NCI-H146 treated with DMSO at 0.1 percent for 48 hours (cell line): ENCODE data around the gene DYRK3.
"Not testable (repeated sequence)": the region's sequence is repeated elsewhere in the genome, so short reads cannot be mapped to it uniquely, and the experiment has no call there.

ENCODE experiments used
- DNase-seq: peaks from one replicate; lab custom pipeline; 2025; ENCODE audit not compliant: unreplicated experiment; lab: John Stamatoyannopoulos, UW

The DYRK3 gene

DNA sequence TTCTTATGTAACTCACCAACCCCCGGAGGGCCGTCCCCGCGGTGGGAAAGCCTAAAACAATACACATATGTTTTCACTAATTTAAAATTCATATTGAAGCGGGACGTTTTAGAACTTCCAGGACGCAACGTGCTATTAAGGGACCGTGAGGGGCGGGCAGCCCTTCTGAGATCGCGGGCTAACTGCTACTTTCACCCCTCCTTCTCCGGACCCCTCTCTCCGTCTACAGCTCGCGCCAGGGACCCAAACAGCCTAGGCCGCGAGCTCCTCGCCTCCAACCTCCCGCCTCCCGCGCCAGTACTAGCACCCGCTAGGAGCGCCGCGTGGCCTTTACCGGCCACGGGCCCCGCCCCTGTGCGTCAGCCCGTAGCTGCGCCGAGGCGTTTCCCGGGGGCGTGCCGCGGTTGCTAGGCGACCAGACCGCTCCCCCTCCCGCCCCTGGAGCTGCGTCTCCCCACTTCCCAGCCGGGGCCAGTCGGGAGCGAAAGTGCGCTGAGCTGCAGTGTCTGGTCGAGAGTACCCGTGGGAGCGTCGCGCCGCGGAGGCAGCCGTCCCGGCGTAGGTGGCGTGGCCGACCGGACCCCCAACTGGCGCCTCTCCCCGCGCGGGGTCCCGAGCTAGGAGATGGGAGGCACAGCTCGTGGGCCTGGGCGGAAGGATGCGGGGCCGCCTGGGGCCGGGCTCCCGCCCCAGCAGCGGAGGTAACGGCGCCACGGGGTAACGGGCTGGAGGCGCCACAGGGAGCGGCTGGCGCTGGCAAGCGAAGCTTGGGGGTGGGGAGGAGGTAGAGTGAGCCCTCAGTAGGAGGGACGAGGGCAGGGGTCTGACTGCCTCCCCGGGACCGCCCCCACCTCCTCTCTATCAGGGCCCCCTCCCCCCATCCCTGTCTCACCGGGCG lies at the start of gene DYRK3:
TSS of gene DYRK3 (plus strand) at position 457 of the 898 bp plus-strand sequence. CDS start at position 625, 168 bp downstream.
- peak; percentile 87 for DNase-seq

DNA sequence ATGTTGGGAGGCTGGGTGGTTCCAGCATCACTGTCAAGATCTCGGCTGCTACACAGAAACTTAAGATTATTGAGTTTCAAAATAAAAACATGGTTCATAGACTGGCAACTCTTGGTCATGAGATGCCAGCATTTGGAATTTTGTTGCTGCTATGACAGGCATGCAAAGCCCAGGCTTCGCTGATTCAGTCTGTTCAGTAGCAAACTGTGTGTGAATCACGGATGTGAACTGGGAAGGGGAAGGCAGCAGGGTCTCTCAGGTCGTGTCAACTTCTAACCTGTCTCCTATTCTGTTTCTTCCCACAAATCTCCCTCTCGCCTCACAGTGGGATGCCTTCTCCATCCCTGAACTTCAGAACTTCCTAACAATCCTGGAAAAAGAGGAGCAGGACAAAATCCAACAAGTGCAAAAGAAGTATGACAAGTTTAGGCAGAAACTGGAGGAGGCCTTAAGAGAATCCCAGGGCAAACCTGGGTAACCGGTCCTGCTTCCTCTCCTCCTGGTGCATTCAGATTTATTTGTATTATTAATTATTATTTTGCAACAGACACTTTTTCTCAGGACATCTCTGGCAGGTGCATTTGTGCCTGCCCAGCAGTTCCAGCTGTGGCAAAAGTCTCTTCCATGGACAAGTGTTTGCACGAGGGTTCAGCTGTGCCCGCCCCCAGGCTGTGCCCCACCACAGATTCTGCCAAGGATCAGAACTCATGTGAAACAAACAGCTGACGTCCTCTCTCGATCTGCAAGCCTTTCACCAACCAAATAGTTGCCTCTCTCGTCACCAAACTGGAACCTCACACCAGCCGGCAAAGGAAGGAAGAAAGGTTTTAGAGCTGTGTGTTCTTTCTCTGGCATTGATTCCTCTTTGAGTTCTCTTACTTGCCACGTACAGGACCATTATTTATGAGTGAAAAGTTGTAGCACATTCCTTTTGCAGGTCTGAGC lies 48.6 kb upstream of the DYRK3 start:
- no peak for DNase-seq

- DNase-seq = no peak
Measured at GRCh38 chr1:206587904-206588303, 47.4 kb upstream of the DYRK3 start.

GRCh38 chr1:206588492-206588891 lies 46.8 kb upstream of the DYRK3 start:
- DNase-seq = no peak

- DNase-seq = no peak
Measured at GRCh38 chr1:206589206-206589605, 46.1 kb upstream of the DYRK3 start.

DNA sequence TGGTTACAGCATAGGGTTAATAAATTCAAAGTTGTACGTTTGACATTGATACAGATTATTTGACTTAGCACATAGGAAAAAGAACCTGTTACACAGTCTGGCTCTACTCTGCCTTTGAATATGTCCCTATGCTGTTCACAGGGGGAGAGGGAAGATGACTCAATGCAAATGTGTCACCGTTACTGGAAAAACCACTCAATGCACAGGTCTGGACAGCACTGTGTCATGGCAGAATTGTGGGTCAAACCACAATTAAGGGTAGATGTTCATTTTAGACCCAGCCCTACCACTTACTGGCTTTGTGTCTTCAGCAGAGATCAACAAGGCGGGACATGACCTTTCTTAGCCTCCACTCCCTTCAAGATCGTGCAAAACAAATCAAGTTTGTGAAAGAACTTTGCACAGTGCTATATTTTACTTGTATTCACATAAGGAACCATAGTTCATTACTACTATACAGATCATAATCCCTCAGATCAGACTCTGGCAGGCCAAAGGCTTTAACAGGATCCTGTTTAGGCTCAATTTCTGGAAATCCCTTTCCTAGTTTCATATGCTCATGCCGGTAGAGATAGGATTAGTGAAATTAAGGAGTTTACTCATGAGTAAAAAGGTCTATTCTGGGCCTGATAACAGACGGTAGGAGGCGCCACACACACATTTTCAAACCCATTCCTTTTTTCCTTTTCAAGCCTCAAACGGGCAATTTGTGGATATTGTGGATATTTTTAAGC lies 45.1 kb upstream of the DYRK3 start:
- DNase-seq = no peak

- no peak for DNase-seq
Measured at GRCh38 chr1:206591226-206591625, 44.1 kb upstream of the DYRK3 start.

DNA sequence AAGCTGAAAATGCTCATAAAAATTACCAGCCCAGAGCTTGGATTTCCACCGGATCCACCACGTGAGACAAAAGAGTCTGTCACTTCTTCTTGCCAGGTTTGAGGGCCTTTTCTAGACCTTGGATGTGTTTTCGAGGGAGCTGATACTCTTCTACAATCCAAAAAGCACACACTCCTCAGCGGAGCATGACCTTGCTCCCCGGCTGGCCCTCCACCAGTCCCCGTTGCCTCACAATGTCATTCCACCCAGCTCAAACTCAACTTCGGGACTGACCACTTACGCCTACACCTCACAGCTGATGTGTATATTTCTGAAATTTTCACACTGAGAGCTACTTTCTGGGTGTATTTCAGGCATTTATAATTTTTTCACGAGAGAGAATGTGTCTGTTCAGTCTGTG lies 43.6 kb upstream of the DYRK3 start:
- no peak for DNase-seq

DNA sequence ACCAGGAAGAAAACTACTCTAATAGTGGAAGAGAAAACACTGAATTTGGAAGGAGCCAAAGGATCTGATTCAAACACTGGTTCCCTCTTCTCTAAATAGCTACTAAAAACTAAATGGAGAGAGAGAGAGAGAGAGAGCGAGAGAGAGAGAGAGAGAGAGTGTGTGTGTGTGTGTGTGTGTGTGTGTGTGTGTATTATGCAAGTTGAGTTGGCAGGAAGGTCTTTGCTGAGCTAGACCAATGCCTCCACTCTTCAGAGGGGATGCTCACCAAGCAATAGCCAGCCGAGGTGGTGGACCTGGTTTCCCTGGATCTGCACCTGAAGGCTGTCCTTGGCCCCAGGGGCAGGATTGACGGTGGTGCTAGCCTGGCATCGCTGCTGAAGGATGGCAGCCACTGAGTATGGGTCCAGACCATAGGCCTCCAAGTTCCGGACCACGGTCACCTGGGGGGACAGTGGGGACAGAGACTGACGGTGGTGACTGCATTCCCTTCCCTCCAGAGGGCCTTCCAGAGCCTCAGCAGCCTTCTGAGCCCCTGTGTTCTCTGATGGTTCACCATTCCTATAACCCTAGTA lies 41.9 kb upstream of the DYRK3 start:
- DNase-seq = no peak

DNA sequence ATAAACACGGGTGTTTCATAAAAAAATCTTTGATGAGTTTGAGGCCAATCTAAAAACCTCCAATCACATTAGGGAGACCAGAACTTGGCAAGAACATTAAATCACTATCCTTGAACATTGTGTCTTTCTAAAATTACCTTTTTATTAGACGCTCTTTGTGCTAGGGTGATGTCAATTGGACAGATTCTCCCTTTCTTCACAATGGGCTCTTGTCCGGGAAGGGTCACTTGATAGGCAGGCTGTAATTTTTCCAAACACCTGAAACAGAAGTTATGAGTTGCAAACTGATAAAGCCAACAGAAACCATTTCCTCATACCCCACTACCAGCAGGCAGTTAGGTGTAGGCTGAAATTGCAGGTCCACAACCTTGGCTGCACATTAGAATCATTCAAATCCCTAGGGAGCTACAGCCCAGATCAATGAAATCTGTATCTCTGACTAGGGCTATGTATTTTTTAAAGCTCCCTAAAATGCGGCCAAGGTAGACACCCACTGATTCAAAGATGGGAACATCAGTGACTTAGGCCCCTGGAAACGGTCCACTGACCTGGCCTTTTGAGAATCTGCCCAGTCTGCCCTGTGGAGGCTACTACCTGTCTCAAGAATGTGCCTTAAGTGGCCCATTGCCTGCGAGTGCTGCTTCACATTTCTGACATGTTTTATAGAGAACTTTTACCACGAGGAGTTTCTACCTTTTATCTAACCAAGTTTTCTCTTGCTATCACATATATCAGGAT lies 39.6 kb upstream of the DYRK3 start:
- no peak for DNase-seq

- no peak for DNase-seq
Measured at GRCh38 chr1:206596319-206596666, 39.0 kb upstream of the DYRK3 start.

DNA sequence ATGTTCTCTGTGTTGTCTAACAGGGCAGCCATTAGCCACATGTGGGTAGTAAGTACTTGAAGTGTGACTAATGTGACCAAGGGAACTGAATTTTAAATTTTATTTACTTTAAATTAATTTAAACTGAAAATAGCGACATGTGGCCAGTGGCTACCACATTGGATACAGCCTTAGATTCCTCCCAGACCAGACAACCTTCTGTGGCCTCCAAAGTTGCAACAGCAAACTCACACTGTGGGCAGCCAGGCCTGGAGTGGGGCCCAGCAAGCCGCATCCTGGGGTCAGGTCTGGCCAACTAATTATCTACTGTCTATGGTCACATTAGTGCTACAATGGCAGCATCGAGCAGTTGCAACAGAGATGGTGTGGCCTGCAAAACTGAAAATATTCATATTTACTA lies 34.8 kb upstream of the DYRK3 start:
- no peak for DNase-seq

- no peak for DNase-seq
Measured at GRCh38 chr1:206604861-206605260, 30.5 kb upstream of the DYRK3 start.

GRCh38 chr1:206606867-206607266 lies 28.5 kb upstream of the DYRK3 start:
- no peak for DNase-seq

DNA sequence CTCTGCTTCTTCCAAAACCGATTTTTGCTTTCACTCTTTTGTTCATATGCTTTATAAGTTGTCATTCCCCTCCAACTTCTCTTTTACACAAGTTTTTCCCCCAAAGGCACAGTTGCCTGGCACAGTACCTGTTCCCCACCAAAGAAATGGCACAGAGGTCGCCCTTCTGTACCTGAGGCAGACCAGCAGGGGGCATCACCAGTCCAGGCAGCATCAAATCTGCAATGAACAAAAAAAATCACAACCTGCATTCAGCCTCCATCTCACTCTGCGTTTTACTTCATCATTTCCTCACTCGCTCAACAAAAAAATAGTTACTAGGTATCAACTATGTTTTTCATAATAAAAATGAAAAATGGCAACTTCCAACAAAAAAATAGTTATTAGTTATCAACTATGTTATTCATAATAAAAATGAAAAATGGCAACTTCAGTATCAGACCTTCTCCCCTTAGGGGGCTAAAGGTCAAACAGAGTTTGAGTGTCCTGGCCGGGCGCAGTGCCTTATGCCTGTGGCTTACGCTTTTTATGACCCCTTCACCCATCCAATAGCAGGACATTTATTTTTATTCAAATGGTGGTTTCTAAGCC lies 27.1 kb upstream of the DYRK3 start:
- peak; percentile 15 for DNase-seq

- DNase-seq = no peak
Measured at GRCh38 chr1:206609229-206609991, 25.9 kb upstream of the DYRK3 start.

- peak; percentile 86 for DNase-seq
Measured at GRCh38 chr1:206612129-206612876, 23.0 kb upstream of the DYRK3 start, which contains the start of gene EIF2D. Gene EIF2D (minus strand): TSS chr1:206612465. CDS start chr1:206612342, 123 bp downstream.

DNA sequence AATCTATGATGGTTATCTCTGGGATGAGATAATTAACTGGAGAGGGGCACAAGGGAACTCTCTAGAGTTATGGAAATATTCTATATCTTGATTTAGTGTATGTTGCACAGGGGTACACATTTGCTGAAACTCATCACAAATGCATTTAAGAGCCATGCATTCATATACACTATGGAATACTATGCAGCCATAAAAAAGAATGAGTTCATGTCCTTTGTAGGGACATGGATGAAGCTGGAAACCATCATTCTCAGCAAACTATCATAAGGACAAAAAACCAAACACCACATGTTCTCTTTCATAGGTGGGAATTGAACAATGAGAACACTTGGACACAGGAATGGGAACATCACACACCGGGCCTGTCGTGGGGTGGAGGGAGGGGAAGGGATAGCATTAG lies 8.9 kb upstream of the DYRK3 start:
- DNase-seq = not testable (repeated sequence)
